Activated CD8-positive, alpha-beta memory T cell treated with anti-CD3 and anti-CD28 coated beads for 48 hours (primary cell): ENCODE measurements around the gene KIF1A.

Source experiments
- DNase-seq, 3 experiments: peaks; one replicate each; pipeline ENCODE4 v3.0.0-alpha.2; 2020; ENCODE audit warnings: low read depth in 2 of 3, low spot score in 2 of 3

KIF1A gene

DNA sequence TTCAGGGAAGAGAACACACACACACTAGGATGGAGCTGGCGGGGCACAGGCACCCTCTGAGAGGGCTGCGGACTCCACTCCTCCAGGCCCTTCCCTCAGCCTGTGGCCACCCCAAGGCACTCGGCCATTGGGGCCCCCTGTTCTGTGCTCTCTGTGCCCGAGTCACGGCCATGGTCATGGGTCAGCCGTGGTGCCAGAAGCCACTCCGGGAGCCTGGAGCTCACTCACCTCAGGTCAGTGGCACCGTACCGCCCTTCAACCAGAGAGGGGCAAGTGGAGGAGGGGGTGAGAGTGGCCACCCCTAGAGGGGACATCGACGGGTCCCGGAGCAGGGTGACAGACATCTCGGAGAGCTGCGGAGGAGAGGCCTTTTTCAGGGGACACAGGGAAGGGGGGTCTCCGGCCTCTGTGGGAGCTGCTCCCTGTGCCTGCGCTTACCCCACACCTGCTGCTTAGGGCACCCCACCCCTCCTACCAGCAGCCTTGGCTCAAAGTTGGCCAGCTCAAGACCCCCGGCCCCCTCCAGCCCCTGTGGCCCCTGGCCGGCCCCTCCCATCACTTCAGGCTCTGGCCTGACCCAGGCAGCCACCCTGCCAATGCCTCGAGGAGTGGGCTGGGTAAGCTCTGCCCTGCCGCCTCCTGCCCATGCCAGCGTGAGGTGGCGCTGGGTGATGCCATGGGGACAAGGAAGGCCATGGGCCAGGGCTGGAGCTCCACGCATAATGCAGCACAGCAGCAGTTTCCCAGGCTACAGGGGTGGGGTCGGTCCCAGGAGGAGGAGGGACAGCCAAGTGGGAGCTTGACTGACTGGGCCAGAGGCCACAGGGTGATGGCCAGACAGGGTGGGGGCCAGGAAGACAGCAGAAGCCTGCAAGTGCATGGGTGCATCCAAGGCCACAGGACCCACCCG, 99.1 kb downstream of the KIF1A start:
- no peak for DNase-seq

DNA sequence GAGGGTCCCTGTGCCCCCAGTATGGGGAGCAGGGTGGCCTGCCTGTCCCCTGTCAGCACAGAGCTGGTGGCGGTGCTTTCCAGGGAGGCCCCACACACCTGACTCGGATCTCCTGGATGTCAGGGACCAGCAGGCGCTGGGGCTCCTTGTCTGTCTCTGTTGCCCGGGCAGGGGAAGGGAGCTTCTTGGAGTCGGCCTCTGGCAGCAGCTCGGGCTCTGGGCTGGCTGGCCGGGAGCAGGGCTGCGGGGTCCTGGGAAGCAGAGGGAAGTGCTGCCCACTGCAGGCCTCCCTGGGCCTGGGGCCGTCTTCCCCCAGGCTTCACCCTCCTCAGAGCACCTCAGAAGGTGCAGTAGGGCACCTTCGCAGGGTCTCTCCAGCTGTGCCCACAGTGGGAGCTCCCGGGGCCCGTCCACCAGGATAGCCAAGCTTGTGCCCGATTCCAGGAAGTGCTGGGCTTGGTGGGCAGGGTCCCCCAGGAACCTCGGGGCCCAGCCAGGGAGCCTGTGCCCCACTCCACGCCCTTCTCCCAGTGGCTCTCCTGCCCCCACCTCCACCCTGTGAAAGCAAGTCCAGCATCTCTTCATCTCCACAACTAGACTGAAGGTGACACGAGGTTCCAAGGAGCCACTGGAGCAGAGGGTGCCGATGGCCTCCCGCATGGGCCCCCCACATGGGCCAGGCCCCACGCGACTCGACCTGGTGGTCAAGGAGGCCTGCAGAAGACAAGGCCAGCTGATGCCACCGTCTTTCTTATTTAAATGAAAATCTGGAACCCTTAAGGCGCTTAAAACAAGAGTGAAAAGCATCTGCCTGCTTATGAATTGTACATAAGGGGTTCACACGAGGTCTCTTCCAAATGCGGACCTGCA, 100.1 kb downstream of the KIF1A start:
- DNase-seq: no peak

DNA sequence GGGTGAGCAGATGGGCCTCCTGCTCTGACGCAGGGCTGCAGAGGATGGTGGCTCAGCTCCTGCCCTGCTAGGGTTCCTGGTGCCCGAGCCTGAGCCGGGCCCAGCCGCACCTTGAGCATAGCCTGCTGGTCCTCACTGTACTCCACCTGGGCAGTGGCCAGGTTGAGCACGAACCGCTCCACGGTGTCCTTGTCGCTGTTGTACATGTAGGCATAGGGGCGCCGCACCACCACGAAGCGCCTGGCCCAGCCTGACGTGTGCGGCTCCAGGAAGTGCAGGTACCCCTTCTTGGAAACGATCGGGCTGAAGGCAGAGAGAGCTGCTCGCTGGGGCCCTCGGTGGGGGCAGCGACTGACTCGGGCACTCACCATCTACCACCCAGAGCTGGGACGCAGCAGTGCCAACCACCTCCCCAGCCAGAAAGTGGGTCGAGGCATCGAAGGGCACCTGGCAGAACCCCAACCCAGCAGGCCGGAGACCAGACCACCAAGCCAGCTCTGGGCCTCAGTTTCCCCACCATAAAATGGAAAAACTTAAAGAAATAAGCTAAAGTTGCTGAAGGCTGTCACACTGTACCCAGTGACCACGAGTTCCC, 101.0 kb downstream of the KIF1A start:
- no peak for DNase-seq

DNA sequence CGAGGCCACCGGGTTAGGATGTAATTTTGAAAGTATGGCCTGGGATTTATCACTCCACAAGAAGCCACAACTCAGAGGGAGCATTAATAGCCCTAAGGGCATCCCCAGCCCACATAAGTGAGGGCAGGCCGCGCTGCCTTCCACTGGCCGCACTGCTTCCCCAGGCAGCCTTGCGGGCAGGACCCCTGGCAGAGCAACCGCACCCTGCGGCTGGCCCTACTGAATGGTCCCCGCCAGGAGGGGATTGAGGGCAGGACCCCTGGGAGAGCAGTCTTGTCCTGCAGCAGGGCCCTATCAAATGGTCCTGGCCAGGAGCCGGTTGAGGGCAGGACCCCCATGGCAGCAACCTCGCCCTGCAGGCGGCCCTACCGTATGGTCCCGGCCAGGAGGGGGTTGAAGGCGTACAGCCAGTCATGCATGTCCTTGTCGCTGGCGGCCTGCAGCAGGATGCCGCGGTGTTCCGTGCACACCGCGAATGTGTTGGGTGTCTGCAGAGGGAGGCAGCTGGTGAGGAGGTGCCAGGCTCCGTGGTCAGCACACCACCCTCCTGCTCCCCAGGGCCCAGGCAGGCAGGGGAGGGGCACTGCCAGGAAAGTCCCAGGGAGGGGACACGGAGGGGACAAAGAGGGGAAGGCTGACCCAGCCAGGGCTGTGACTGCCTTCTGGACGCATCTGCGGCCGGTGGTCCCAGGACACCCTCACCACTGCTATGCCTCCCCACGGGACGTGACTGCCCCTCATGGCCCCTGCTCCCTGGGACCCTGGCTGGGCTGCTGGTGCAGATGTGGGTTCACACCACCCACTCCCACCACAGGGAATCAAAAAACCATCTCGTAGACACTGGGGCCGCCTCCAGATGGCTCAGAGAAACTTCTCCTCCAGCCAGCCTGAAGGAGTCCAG, 102.1 kb downstream of the KIF1A start:
- no peak for DNase-seq

DNA sequence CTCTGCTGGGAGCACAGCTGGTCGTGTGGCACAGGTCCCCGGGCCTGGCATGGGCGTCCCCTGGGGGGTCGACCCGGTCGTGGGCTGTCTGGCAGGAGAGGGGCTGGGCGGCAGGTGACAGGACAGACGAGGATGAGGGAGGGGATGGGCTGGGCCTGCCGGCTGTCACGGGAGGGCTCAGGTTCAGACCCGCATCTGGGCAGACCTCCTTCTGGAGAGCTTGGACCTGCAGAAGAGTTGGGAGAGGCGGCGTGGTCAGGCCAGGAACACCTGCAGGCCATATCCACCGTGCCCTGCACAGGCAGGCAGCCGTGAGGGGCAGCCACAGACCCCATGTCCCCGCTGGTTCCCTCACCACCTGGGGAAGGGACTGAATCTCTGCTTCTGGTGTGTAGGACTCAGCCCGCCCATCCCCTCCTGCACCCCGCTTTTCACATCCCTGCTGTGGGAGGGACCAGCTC, 102.8 kb downstream of the KIF1A start:
- DNase-seq: no peak

DNA sequence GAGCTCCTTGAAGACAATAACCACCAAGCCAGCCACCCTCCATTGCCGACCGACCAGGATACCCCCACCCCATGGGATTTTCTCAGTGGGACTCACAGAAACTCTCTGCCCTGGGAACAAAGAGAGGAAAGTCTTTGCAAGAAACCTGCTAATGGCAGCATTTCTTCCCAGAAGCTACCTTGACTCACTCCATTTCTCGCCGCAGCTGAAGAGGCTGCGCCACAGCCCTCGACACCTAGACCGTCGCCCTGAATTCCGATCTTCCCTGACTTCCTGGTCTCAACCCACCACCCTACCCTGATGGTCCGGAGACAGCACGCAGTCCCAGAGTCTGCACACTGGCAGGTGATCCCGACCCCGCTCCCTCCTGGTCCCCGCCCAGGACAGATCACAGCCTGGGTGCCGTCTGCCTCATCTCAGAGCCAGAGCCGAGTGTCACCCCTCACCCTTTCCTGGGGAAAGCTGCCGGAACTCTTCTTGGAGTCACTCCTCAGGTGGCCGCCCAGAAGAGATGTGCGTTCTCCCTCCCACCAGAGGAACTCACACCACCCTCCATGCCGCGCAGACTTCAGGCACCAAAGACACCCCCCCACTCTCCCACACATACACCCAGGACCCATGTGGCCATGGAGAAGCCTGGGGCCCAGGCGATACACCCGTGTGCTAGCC, 103.8 kb downstream of the KIF1A start:
- DNase-seq: no peak

DNA sequence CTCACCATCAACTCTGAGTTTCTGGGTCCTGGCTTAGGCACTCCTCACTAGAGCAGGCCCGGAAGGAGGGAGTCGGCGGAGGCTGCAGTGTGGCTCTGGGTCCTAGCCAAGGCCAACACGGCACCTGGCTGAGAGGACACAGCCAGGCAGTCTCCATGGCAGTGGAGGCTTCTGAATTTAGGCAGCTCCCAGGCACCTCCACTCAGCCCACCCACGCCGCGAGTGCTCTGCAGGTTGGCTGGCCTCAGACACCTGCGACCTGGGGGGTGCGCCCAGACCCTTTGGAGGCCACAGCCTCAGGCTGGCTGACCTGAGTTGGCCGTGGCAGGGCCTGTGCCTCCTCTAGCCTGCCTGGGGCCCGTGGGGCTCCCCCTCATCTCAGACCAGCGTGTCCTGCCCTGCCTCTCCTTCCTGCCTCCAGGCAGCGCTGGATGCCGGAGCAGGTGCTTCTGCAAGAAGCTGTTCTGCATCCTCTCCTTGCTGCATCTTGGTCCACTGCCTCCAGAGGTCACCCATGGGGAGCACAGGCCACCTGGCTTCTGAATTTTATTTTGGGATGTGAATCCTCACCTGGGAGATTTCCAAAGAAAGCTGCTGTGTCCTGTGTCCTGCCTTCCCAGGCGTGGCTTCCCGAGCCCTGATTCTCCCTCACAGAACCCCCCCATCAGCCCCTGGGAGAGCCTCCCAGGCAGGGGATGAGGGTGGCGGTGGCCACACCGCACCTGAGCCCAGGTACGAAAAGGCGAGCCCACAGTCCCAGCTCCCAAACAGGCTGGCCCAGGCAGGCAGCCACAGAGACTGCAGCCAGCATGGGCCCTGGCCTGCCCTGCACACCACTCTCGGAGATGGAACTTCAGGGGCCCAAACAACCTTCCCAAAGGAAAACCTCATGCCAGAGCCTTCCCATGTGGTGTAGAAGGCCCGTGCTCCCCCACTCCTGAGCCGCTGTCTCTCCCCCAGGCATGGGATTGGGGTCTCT, 105.0 kb downstream of the KIF1A start:
- no peak for DNase-seq

DNA sequence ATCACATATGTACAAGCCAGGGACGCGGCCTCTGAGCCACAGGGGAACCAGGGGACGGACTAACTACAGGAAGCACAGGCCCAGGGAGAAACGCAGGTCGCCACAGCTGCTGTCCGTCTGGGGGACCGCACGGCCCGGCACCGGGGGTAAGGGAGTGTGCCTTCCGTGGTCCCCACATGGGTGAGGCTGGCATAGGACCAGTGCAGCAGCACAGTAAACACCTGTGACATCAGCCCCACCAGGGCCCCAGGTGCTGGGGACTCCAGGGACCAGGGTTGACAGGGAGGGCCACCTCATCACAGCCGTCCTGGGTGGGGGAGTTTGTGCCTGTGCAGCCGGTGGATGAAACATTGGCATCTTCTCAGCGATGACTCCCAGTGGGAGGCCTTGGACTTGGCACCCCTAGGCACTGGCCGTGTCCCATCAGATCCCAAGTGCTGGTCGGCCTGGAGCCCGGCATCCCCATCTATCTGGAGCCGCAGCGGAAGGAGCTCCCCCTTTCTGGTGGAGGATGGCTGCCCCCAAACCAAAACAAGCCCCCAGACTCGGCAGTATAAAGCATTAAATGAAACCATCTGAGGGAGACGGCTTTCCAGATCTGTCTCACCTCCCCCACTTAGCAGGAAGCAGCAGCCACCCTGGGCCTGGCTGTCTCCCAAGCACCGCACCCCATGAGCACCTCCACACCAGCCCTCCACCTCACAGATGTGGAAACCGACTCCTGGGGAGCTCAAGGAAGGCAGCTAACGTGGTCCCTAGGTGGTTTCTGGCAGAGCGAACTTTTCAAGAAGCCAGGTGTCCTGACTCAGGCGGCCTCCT, 105.9 kb downstream of the KIF1A start:
- DNase-seq: no peak

DNA sequence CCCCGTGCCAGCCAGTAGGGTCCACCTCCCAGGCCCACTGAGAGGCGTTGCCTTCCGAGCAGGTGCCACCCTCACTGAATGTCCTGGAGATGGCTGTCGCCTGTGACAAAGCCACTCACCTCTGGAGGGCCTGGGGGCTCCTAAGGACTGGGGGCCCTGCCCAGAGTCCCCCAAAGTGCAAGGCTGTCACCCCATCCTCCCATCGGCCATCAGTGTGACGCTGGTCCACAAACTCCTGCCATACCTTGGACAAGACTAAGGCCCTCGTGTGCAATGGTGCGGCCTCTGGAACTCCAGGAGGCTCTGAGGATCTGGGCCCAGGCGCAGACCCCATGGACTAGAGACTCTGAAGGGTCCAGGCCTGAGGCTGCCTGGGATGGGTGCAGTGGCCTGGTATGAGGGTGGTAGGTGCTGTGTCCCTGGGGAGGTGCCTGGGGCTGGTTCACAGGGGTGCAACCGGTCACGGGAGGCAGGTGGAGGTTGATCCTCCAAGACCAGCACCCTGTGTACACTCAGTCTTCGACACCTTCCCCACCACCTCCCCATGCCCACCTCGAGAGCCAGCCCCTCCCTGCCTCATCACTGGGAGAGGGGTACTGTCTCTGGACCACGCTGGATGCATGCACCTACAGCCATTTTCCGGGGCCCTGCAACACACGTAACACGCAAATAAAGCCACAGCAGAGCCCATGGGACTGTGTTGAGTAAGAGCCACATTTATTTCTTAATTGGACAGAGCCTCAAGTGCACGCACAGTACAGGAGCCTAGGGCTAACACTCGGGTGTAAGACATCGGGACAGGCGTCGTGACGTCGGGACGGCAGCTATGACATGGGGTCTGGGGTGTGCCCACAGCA, 106.7 kb downstream of the KIF1A start:
- DNase-seq: no peak

DNA sequence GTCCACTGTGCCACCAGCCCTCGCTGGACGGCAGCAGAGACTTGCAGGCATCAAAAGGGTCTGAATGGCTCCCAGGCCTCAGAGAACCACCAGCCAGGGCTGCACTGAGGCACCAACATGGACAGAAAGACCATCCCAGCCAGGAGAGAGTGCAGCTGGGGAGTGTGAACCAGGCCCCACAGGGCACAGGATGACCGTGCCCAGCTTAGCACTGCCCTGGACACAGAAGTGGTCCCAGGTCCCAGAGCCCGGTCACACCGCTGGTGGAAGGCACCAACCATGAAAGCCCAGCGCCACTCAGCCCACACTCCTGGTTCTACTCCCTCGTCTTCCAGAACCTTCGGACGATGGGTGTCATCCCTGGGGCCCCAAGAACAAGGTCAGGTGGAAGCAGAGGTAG, 107.9 kb downstream of the KIF1A start:
- no peak for DNase-seq

DNA sequence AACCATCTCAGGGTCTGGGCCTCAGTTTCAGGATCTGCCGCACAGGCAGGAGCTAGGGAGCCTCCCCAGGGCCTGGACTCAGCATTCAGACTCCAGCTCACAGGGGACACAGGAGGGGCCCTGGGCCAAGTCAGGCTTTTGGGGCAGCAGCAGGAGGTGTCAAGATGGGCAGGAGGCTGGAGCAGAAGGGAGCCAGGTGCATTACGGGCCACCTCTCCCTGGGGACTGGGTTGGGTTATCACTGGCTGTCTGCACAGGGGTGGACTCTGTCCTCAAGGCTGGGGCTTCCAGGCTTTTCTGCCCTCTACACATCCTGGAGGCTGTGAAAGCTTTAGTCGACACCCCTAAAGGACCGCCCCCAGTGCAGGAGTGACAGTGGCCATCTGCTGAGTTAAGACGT, 108.3 kb downstream of the KIF1A start:
- DNase-seq: no peak

DNA sequence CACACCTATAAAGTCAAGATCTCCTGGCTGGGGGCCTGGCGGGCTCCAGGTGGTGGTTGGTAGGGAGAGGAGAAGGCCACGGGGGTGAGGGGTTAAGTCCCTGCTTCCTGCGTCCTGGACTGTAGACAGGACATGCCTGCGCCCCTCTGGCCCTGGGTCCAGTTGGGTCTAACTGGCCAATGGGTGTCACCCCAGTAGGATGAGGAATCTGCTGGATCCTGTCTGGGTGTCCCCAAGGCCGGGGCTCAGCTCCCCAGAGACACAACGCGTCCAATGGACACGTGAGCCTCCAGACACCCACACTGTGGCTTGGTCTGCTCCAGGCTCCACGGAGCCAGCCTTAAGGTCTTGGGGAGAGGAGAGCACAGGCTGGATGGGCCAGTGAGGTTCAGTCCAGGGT, 108.7 kb downstream of the KIF1A start:
- no peak for DNase-seq

DNA sequence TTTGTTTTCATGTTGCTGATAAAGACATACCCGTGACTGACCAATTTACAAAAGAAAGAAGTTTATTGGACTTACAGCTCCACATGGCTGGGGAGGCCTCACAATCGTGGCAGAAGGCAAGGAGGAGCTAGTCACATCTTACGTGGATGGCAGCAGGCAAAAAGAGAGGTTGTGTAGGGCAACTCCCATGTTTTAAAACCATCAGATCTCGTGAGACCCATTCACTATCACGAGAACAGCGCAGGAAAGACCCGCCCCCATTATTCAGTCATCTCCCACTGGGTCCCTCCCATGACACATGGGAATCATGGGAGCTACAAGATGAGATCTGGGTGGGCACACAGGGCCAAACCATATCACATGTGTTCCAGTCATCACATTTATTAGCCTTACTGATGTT, 111.6 kb downstream of the KIF1A start:
- DNase-seq: no peak

DNA sequence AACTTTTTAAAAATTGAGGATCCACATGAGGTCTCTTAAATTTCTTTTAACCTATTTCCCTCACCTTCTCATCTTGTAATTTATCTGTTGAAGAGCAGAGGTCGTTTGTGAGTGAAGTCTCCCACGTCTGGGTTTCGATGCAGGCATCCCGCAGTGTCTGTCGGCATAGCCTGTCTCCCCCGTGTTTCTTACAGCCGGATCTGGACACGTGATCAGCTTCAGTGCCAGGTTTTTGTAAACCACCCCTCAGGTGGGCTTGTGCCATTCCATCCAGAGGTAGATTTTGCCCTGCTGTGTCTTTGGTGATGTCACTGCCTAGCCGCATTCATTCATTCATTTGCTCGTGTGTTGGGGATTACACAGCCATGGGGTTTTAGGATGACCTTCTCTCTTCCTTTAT, 112.2 kb downstream of the KIF1A start:
- no peak for DNase-seq

DNA sequence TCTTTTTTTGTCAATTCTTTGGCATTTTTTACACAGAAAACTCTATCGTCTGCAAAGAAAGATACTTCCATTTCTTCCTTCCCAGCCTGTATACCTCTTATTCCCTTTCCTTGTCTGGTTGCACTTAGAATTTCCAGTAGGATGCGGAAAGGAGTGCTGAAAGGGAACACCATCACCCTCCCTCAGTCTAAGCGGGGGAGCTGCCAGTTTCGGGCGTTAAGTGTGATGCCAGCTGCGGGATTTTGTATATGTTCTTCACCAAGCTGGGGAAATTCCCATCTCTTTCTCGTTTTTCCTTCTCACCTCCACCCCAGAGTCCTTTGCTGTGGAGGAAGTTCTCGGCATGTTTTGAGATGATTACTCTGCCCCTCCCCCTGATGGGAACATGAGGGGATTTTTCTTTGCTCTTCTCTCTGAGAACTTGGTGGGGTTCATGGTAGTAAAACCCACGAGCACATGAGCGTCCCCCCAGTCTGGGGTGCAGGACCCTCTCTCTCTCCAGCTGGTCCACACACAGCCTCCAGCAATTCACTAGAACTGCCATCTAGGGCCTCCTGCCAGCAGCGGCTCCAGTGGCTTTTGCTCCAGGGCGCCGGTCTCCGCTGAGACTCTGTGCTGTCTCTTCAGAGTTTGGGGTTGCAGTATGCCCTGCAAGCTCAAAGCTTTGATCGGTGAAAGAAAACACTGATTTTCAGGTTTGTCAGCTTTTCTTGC, 112.8 kb downstream of the KIF1A start:
- no peak for DNase-seq

DNA sequence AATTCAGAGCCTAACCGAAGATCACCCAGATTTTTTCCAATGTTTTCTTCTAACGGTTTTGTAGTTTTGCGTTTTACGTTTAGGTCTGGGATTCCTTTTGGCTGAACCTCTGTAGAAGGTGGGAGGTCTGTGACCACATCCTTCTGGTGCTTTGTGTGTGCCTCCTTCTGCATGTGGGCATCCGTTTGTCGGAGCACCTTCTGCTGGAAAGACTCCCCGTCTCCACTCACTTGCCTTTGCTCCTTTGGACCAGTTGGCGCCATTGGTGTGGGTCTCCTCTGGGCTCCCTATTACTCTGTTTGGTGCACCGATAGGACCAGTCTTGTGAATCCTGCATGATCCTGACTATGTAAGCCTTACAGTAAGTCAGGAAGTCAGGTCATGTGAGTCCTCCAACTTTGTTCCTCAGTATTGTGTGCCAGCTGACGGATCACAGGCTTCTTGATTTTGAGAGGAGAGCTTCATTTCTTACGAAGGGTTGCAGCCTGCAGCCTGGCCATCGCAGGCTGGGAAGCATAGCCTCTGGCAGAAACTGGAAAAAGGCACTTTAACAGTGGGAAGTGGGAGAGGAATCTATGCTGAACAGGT, 114.7 kb downstream of the KIF1A start:
- DNase-seq: no peak
